ENCODE measurements around the gene KIF1C.

- TF ChIP-seq EP300 (IDR thresholded peaks at IDR 0.05) (no peak), CTCF (IDR thresholded peaks at IDR 0.05) (no peak)
Observed at GRCh38 chr17:5020502-5021023, 22.8 kb downstream of the KIF1C start.
